Neural cell (in vitro differentiated cells): Measurements from ENCODE around the gene MCOLN3. TPM values are rescaled to one million over a fixed set of nuclear protein-coding genes. Genes with fewer than 3 reads are reported as not detected.

ENCODE experiments used
- H2AFZ ChIP-seq: fragments of 200-600, 300-800 bp; sonication (generic), shearing (Covaris generic); 2 replicates; pipeline ENCODE4 v1.6.0; 2014; ENCODE audit warnings: low read depth, mild to moderate bottlenecking, antibody characterized with exemption, low read length, moderate library complexity
- H3F3A ChIP-seq: fragments of 200-600 bp; shearing (Covaris generic); 2 replicates; pipeline ENCODE4 v1.6.1; 2016; ENCODE audit warnings: mild to moderate bottlenecking, moderate library complexity, mixed read lengths, antibody characterized with exemption, low read length; ENCODE audit not compliant: insufficient read depth, poor library complexity, severe bottlenecking
- H3K27ac ChIP-seq: fragments of 200-600, 300-800 bp; sonication (generic), shearing (Covaris generic); 2 replicates; pipeline ENCODE4 v1.5.1; 2014; ENCODE audit warnings: mild to moderate bottlenecking, low read length, moderate library complexity
- H3K27me3 ChIP-seq: fragments of 300-800, 200-600 bp; sonication (generic), shearing (Covaris generic); 2 replicates; pipeline ENCODE4 v1.6.0; 2014; ENCODE audit warnings: mild to moderate bottlenecking, low read depth, low read length, moderate library complexity; ENCODE audit not compliant: insufficient read depth
- H3K36me3 ChIP-seq: fragments of 300-800, 200-600 bp; sonication (generic), shearing (Covaris generic); 2 replicates; pipeline ENCODE4 v1.5.1; 2014; ENCODE audit warnings: mild to moderate bottlenecking, antibody characterized with exemption, low read length, moderate library complexity; ENCODE audit not compliant: insufficient read depth
- H3K4me2 ChIP-seq: fragments of 300-800, 200-600 bp; sonication (generic), shearing (Covaris generic); 2 replicates; pipeline ENCODE4 v1.6.0; 2014; ENCODE audit warnings: mild to moderate bottlenecking, low read length
- H3K4me3 ChIP-seq: fragments of 300-800, 200-600 bp; sonication (generic), shearing (Covaris generic); 2 replicates; pipeline ENCODE4 v1.5.1; 2014; ENCODE audit warnings: mild to moderate bottlenecking, low read length, moderate library complexity
- H3K79me2 ChIP-seq: fragments of 200-600 bp; shearing (Covaris generic); replicated peaks from 2 replicates; pipeline ENCODE4 v1.6.0; 2014; ENCODE audit warnings: mild to moderate bottlenecking, low read length, moderate library complexity; ENCODE audit not compliant: insufficient read depth
- H3K9ac ChIP-seq: fragments of 300-800, 200-600 bp; sonication (generic), shearing (Covaris generic); 2 replicates; pipeline ENCODE4 v1.6.1; 2016; ENCODE audit warnings: mild to moderate bottlenecking, low read length, mixed read lengths
- H3K9me2 ChIP-seq: fragments of 200-600 bp; shearing (Covaris generic); 2 replicates; pipeline ENCODE4 v1.6.1; 2016; ENCODE audit warnings: mild to moderate bottlenecking, low read length, mixed read lengths; ENCODE audit not compliant: insufficient read depth
- H3K9me3 ChIP-seq: fragments of 200-600, 300-800 bp; sonication (generic), shearing (Covaris generic); 2 replicates; pipeline ENCODE4 v1.6.1; 2016; ENCODE audit warnings: mild to moderate bottlenecking, mixed run types, low read length, moderate library complexity, mixed read lengths
- H4K20me1 ChIP-seq: fragments of 200-600 bp; shearing (Covaris generic); 2 replicates; pipeline ENCODE4 v1.6.1; 2016; ENCODE audit warnings: mild to moderate bottlenecking, mixed run types; ENCODE audit not compliant: insufficient read depth
- CTCF ChIP-seq: fragments of 450-650 bp; IDR thresholded peaks from 2 replicates; pipeline ENCODE4 v1.5.1; 2014; ENCODE audit warnings: antibody characterized with exemption, mild to moderate bottlenecking, moderate library complexity; ENCODE audit not compliant: poor library complexity, severe bottlenecking
- EP300 ChIP-seq: fragments of 450-650 bp; conservative IDR thresholded peaks from 2 replicates; pipeline ENCODE4 v1.6.1; 2014; ENCODE audit warnings: antibody characterized with exemption, mild to moderate bottlenecking, moderate library complexity; ENCODE audit not compliant: poor library complexity, severe bottlenecking
- EZH2 ChIP-seq: fragments of 200-600, 300-800 bp; shearing (Covaris generic), sonication (generic); IDR thresholded peaks from 2 replicates; pipeline ENCODE4 v1.6.1; 2014; ENCODE audit warnings: antibody characterized with exemption, low read length, borderline replicate concordance, mild to moderate bottlenecking; ENCODE audit not compliant: insufficient read depth, poor library complexity, severe bottlenecking
- MXI1 ChIP-seq: fragments of 450-650 bp; conservative IDR thresholded peaks from 2 replicates; pipeline ENCODE4 v1.6.1; 2014; ENCODE audit warnings: antibody characterized with exemption, mild to moderate bottlenecking; ENCODE audit not compliant: poor library complexity, severe bottlenecking
- POLR2AphosphoS5 ChIP-seq: IDR thresholded peaks from 2 replicates; pipeline ENCODE4 v1.6.1; 2012
- RAD21 ChIP-seq: fragments of 450-650 bp; conservative IDR thresholded peaks from 2 replicates; pipeline ENCODE4 v1.6.1; 2014; ENCODE audit warnings: antibody characterized with exemption, mild to moderate bottlenecking, moderate library complexity
- REST ChIP-seq: IDR thresholded peaks from 2 replicates; pipeline ENCODE4 v1.6.1; 2012; ENCODE audit warnings: borderline replicate concordance
- SMC3 ChIP-seq: fragments of 450-650 bp; conservative IDR thresholded peaks from 2 replicates; pipeline ENCODE4 v1.6.1; 2014; ENCODE audit warnings: antibody characterized with exemption, mild to moderate bottlenecking, moderate library complexity; ENCODE audit not compliant: poor library complexity
- TAF1 ChIP-seq: IDR thresholded peaks from 2 replicates; pipeline ENCODE4 v1.6.1; 2012; ENCODE audit warnings: low read depth
- polyA plus RNA-seq: library from polyadenylated mRNA; depleted of rRNA; stranded (reverse); fragments of >200 nt; gene quantifications from 2 replicates; pipeline ENCODE4 v1.2.3, GENCODE V29; 2014

MCOLN3 gene
- polyA plus RNA-seq, 1 donor from 2014 or later = not detected

- H3K9me3 ChIP-seq = no peaks in the 10 kb centered on the region
- no peak overlapping the region for H3K4me2 ChIP-seq
- TF ChIP-seq MXI1 (no peak), SMC3 (no peak), TAF1 (no peak), POLR2AphosphoS5 (no peak), EZH2 (no peak), REST (no peak), RAD21 (no peak), CTCF (no peak)
- no peak overlapping the region for H3K4me3 ChIP-seq
- no peaks in the 10 kb centered on the region for H3K9me2 ChIP-seq
- H3K36me3 ChIP-seq = no peaks in the 10 kb centered on the region
- no peak overlapping the region for H2AFZ ChIP-seq
- H3K9ac ChIP-seq = no peak overlapping the region
- no peaks in the 10 kb centered on the region for H3F3A ChIP-seq
- H3K27me3 ChIP-seq = no peaks in the 10 kb centered on the region
- no peak overlapping the region for H3K27ac ChIP-seq
- H3K79me2 ChIP-seq = no peaks in the 10 kb centered on the region
- no peaks in the 10 kb centered on the region for H4K20me1 ChIP-seq
Observed at GRCh38 chr1:84982395-84982794, 65.9 kb downstream of the MCOLN3 start.

- no peaks in the 10 kb centered on the region for H3F3A ChIP-seq
- H3K9me2 ChIP-seq = no peaks in the 10 kb centered on the region
- no peak overlapping the region for H3K9ac ChIP-seq
- no peak overlapping the region for H3K4me3 ChIP-seq
- H3K36me3 ChIP-seq = no peaks in the 10 kb centered on the region
- no peak overlapping the region for H3K27ac ChIP-seq
- no peak overlapping the region for H3K4me2 ChIP-seq
- H3K79me2 ChIP-seq = no peaks in the 10 kb centered on the region
- no peaks in the 10 kb centered on the region for H3K27me3 ChIP-seq
- H4K20me1 ChIP-seq = no peaks in the 10 kb centered on the region
- H3K9me3 ChIP-seq = no peaks in the 10 kb centered on the region
- TF ChIP-seq EZH2 = no peak
- no peak for TF ChIP-seq RAD21
- no peak for TF ChIP-seq MXI1
- TF ChIP-seq TAF1 = no peak
- TF ChIP-seq POLR2AphosphoS5 = no peak
- TF ChIP-seq SMC3 = no peak
- no peak for TF ChIP-seq EP300
- TF ChIP-seq REST = no peak
- TF ChIP-seq CTCF = no peak
- no peak overlapping the region for H2AFZ ChIP-seq
Observed at GRCh38 chr1:84975035-84975434, 73.3 kb downstream of the MCOLN3 start.
